Measurements from ENCODE around the gene PTPN14. TPM values are rescaled to one million over a fixed set of nuclear protein-coding genes. Genes with fewer than 3 reads are reported as not detected.

Gene PTPN14
- total RNA-seq, 4 donors from 2014 or later, result 59.4 to 118 (median 66.1) TPM

DNA sequence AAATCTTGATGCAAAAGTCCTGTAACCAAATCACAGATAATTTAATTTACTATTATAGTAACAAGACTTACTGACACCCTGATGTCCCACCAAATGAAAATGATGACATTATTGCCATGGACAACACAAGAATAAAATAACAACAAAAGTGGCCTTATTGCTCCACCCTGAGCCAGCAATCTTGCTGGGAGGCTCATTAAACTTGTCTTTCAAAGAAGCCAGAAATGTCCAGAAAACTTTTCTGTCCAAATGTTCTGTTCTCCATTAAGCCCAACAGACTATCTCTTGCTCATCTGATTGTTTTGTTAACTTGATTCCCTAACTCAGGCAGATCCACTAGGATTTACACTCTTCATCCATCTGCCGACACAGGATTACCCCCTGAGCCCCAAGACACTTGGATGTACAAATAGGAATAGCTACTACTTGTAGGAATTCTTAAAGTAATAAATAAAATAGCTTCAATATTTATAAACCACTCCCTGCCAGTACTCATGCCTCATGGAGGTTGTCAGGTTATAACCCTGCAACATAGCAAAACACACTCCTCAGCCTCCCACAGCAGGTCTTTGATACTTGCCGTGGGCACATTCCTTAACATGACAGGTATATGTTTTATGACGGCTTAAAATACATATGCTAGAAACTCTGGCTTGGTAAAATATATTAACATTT is 84.9 kb downstream of the PTPN14 start:
- TF ChIP-seq POLR2A (IDR thresholded peaks at IDR 0.05) (no peak), CTCF (IDR thresholded peaks at IDR 0.05) (no peak)
- 28 to 30% methylated on average over 3 of the region's 3 CpGs for WGBS, 2 donors
- DNase-seq (ENCODE audit: low spot score in 2 of 2), result peak in 1 of 2 donors; percentile 51
- H3K4me3 ChIP-seq (ENCODE audit: low read depth, poor library complexity, severe bottlenecking), result no peak overlapping the region
- intact Hi-C loops (cut with DNase I; ENCODE audit: low total_unique reads), result no loop called here

DNA sequence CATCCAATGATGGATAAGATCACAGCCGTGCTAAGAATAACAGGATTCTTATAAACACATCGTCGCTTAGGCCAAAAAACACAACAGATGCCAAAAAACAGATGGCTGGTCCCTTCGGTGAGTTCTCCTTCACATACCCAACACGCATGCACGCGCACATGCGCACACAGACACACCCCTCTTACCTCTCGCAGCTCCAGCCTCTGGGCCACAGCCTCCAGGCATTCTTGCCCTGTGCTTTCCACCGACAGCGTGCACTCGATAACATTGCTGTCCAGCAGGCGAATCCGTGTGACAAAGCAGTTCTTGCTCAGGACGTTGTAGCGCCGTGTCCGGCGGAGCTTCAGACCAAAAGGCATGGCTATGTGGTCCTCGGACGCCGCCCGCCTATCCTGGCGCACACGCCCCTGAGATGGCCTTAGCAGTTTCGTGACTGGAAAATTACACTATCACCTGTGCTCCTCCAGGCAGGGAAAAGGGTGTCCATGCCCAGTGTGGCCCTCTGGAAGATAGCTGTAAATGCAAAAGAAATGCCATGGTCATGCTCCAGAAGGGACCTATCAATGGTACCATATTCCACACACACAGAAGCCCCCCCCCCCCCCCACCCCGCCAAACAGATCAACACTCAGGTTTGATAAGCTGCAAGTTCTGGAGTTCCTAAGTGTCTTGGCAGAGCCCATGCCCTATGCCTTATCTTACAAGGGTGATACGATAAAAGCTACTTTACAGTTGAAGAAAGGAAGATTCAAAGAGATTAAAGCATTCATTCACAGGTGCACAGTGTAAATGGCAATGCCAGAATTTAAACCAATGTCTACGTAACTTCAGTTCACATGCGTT is 86.7 kb downstream of the PTPN14 start:
- WGBS, 2 donors, result 76 to 85% methylated on average over 30 of the region's 30 CpGs
- H3K4me3 ChIP-seq (ENCODE audit: low read depth, poor library complexity, severe bottlenecking), result no peak overlapping the region
- no peak for DNase-seq (ENCODE audit: low spot score in 2 of 2)
- no peak for TF ChIP-seq CTCF (IDR thresholded peaks at IDR 0.05)
- no peak for TF ChIP-seq POLR2A (IDR thresholded peaks at IDR 0.05)
- intact Hi-C loops (cut with DNase I; ENCODE audit: low total_unique reads), result no loop called here

DNA sequence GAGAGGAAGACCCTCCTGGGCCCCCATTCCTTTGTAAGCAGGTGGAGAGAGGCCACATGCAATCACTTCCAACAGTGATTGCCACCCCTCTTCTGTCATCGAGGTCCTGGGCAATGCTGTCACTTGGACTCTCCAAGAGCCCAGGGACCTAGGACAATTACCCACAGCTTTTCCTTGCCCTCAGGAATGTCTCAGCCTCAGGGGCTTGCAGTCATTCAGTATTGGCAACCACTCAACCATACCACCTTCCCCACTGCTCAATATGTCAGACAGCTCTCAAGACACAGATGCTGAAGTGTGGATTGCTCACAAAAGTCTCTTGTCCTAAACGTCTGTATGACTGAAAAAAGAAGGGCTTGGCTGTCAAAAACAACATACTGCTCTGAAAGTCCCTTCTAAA is 87.8 kb downstream of the PTPN14 start:
- TF ChIP-seq CTCF (IDR thresholded peaks at IDR 0.05) (no peak), POLR2A (IDR thresholded peaks at IDR 0.05) (no peak)
- no peak overlapping the region for H3K4me3 ChIP-seq (ENCODE audit: low read depth, poor library complexity, severe bottlenecking)
- intact Hi-C loops (cut with DNase I; ENCODE audit: low total_unique reads), result no loop called here
- no peak for DNase-seq (ENCODE audit: low spot score in 2 of 2)
- whole genome bisulfite sequencing, 2 donors, result 40 to 48% methylated on average over 2 of the region's 2 CpGs

DNA sequence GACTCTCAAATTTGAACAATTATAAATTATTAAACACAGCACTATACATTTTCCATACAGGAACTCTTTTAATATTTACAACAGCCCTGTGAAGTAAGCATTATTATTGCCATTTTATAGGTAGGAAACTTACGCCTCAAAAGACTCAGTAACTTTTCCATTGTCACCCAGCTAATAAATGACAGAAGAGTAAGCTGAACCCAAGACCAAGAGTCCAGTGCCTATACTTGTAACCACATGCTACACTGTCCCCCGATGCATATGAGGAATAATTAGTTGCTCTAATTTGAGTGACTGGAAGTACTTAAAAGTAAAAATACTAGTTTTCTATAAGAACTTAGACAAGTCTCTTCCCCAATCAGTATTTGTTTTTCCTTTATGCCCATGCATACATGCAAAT is 88.5 kb downstream of the PTPN14 start:
- no peak for TF ChIP-seq POLR2A (IDR thresholded peaks at IDR 0.05)
- no peak for TF ChIP-seq CTCF (IDR thresholded peaks at IDR 0.05)
- WGBS, 2 donors, result 74 to 78% methylated on average over 2 of the region's 2 CpGs
- intact Hi-C loops (cut with DNase I; ENCODE audit: low total_unique reads), result no loop called here
- no peak overlapping the region for H3K4me3 ChIP-seq (ENCODE audit: low read depth, poor library complexity, severe bottlenecking)
- no peak for DNase-seq (ENCODE audit: low spot score in 2 of 2)

- TF ChIP-seq POLR2A (IDR thresholded peaks at IDR 0.05), result no peak
- no peak for TF ChIP-seq CTCF (IDR thresholded peaks at IDR 0.05)
- H3K4me3 ChIP-seq (ENCODE audit: low read depth, poor library complexity, severe bottlenecking), result no peak overlapping the region
- intact Hi-C loops (cut with DNase I; ENCODE audit: low total_unique reads), result no loop called here
- DNase-seq (ENCODE audit: low spot score in 2 of 2), result no peak
- 95 to 96% methylated on average over 4 of the region's 4 CpGs for WGBS, 2 donors
Observed at GRCh38 chr1:214461305-214461704, 90.1 kb downstream of the PTPN14 start.

Measured in lower leg skin (tissue), 4 donors.